ENCODE data around the gene GJC1.

DNA sequence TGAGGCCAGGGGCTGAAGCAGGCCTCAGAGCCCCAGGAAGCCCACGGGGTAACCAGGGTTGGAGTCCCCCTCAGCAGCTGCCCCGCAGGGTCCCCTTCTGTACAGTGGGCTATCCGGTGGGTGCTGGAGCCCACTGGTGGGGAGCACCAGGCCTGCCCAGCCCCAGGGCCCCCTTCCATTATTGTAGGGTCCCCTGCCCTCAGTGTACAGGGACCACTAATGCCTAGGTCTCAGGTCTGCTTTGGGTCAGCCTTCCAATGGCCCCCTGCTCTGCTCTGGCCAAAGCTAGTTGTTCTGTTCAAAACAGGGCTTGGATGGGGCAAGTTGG lies 70.2 kb downstream of the GJC1 start:
- TF ChIP-seq SIN3A (IDR thresholded peaks at IDR 0.05; ENCODE audit: borderline replicate concordance, insufficient read depth, low read length) (no peak), POLR2AphosphoS5 (IDR thresholded peaks at IDR 0.05; ENCODE audit: low read depth, low read length) (no peak)
- TF ChIP-seq, protein P1, sequence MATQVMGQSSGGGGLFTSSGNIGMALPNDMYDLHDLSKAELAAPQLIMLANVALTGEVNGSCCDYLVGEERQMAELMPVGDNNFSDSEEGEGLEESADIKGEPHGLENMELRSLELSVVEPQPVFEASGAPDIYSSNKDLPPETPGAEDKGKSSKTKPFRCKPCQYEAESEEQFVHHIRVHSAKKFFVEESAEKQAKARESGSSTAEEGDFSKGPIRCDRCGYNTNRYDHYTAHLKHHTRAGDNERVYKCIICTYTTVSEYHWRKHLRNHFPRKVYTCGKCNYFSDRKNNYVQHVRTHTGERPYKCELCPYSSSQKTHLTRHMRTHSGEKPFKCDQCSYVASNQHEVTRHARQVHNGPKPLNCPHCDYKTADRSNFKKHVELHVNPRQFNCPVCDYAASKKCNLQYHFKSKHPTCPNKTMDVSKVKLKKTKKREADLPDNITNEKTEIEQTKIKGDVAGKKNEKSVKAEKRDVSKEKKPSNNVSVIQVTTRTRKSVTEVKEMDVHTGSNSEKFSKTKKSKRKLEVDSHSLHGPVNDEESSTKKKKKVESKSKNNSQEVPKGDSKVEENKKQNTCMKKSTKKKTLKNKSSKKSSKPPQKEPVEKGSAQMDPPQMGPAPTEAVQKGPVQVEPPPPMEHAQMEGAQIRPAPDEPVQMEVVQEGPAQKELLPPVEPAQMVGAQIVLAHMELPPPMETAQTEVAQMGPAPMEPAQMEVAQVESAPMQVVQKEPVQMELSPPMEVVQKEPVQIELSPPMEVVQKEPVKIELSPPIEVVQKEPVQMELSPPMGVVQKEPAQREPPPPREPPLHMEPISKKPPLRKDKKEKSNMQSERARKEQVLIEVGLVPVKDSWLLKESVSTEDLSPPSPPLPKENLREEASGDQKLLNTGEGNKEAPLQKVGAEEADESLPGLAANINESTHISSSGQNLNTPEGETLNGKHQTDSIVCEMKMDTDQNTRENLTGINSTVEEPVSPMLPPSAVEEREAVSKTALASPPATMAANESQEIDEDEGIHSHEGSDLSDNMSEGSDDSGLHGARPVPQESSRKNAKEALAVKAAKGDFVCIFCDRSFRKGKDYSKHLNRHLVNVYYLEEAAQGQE (IDR thresholded peaks at IDR 0.05; ENCODE audit: insufficient read depth in 1 of 2, low read depth in 2 of 2, low read length in 2 of 2) = no peak
